Left ventricle myocardium inferior (tissue), 1 donor: ENCODE measurements around the gene SDHD. TPM values are rescaled to one million over a fixed set of nuclear protein-coding genes. Genes with fewer than 3 reads are reported as not detected.

Experiments used
- DNase-seq: peaks from one replicate; pipeline ENCODE4 v3.0.0-alpha.2; 2020
- H3K27ac ChIP-seq: fragments of 200-600 bp; replicated peaks from 2 replicates; pipeline ENCODE4 v1.8.0; 2021
- H3K27me3 ChIP-seq: fragments of 200-600 bp; 2 replicates; pipeline ENCODE4 v1.8.0; 2021; ENCODE audit warnings: low read depth
- H3K36me3 ChIP-seq: fragments of 200-600 bp; 2 replicates; pipeline ENCODE4 v1.8.0; 2021
- H3K4me1 ChIP-seq: fragments of 200-600 bp; 2 replicates; pipeline ENCODE4 v1.8.0; 2021
- H3K4me3 ChIP-seq: fragments of 200-600 bp; 2 replicates; pipeline ENCODE4 v1.8.0; 2021; ENCODE audit warnings: mild to moderate bottlenecking, moderate library complexity
- H3K9me3 ChIP-seq: fragments of 200-600 bp; replicated peaks from 2 replicates; pipeline ENCODE4 v1.8.0; 2021
- CTCF ChIP-seq: fragments of 200-600 bp; IDR thresholded peaks from 2 replicates; pipeline ENCODE4 v1.8.0; 2021; ENCODE audit warnings: antibody characterized with exemption, mild to moderate bottlenecking, borderline replicate concordance
- intact Hi-C: fragments of 100-400 bp; cut with micrococcal nuclease; formaldehyde crosslinking; loops from one replicate; pipeline ENCODE4 v1.11.0; 2022
- total RNA-seq: library from RNA; stranded (reverse); fragmentation: NEBNext Ultra II Directional; extraction: Animal tissue kit (Norgen Biotek cat#: 25700); gene quantifications from one replicate; pipeline ENCODE4 v1.2.1, GENCODE V29; 2021
- donor health status: DM: no; HTN: yes; CAD: no; lungs with severe emphysema.

Gene SDHD
- total RNA-seq, 1 donor from 2014 or later = 290 TPM

GRCh38 chr11:112058103-112058502 lies 28.6 kb upstream of the SDHD start:
- DNase-seq = no peak
- Histone ChIP-seq H3K27me3 (no peaks in the 10 kb centered on the region), H3K9me3 (no peaks in the 10 kb centered on the region), H3K4me3 (no peak overlapping the region), H3K4me1 (peaks cover 7% of the 10 kb centered on the region), H3K27ac (no peak overlapping the region), H3K36me3 (peaks cover 91% of the 10 kb centered on the region)
- no peak for TF ChIP-seq CTCF
- intact Hi-C loops = no loop called here

DNA sequence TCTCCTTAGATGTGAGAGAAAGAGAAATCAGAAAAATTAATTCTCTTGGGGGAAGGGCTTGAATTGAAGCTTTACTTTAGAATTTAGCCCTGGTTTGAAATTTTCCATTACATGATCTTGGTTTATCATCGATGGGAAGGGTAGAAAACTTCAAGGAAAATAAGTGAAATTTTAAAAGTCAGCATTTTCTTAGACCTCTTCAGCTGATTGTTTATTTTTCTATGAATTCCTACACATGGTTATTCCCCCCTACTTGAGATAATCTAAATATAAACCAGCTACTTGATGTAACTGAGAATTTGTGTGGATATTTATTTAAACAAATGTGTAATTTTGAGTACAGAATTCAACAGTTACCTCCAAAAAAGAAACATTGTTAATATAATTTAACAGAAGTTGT lies 23.8 kb upstream of the SDHD start:
- no peak overlapping the region for H3K4me3 ChIP-seq
- no peak for TF ChIP-seq CTCF
- no peak for DNase-seq
- H3K36me3 ChIP-seq = peaks cover 65% of the 10 kb centered on the region
- intact Hi-C loops = no loop called here
- no peak overlapping the region for H3K27ac ChIP-seq
- peaks cover 7% of the 10 kb centered on the region for H3K4me1 ChIP-seq
- H3K9me3 ChIP-seq = no peaks in the 10 kb centered on the region
- H3K27me3 ChIP-seq = no peaks in the 10 kb centered on the region

DNA sequence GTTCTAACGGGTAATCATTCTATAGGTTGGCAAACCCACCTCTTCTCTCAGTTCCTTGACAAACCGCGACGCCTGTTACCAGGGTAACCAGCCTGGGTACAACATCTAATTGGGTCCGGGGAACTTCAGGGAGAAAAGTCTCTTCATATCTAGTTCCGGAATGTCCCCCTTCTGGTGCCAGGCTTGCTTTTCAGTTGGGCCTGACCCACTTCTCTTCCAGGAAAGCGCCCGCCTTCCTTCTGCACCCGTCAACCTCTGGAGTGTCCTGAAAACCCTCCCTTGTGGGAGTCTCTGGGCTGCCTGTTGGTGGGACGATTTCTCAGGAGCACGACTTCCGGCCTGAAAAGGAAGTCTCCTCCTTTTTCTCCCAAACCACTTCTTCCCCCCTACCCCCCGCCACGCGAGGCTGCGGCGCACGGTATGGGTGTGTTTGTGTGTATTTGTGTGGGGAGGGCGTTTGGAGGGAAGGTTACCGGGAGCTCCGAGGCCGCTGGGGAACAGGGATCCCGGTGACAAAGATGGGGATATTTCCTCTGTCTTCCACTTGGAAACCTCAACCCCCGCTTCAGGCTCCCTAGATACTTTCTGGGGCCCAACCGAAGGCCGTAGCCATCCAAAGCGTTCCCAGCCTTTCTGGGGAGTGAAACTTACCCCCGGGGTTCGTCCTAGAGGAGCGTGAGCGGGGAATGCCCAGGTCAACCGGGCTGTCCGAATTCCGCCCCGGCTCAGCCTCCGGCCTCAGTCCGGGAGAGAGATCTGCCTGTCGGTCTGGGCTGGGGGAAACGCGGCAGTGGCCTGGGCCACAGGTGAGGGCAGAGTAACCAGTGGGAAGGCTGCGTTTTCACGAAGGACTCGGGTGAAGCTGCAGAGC lies 12.5 kb upstream of the SDHD start, which contains the start of the genes NKAPD1 and PIH1D2:
Gene NKAPD1 (plus strand): TSS at position 359 of the 871 bp plus-strand sequence. CDS start 1,276 bp downstream, outside the sequence.
Gene PIH1D2 (minus strand): TSS at position 77 of the 871 bp plus-strand sequence. CDS start 843 bp downstream, outside the sequence.
- Histone ChIP-seq H3K4me1 (peaks cover 40% of the 10 kb centered on the region), H3K27ac (peak within 1 kb of the TSS; percentile 93), H3K36me3 (peaks cover 38% of the 10 kb centered on the region), H3K9me3 (no peaks in the 10 kb centered on the region), H3K27me3 (no peaks in the 10 kb centered on the region), H3K4me3 (peak within 1 kb of the TSS; percentile 90)
- TF ChIP-seq CTCF = peak; percentile 24
- intact Hi-C loops = no loop called here
- DNase-seq = peak; percentile 67

DNA sequence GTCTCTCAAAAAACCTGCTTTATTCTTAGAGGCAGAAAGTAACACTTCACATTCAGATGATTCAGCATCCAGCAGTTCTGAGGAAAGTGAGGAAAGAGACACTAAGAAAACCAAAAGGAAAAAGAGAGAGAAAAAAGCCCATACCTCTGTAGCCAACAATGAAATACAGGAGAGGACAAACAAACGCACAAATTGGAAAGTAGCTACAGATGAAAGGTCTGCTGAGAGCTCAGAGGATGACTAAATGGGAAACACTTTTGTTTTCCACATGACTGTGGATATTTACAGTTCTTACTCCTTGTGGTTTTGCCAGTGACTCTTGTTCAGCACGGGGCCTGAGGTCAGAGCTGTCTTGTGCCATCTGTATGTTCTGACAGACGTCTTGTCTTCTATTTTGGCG lies 3.9 kb upstream of the SDHD start:
- Histone ChIP-seq H3K36me3 (peaks cover 74% of the 10 kb centered on the region), H3K9me3 (no peaks in the 10 kb centered on the region), H3K4me1 (peaks cover 59% of the 10 kb centered on the region), H3K27ac (peak overlapping the region; percentile 71), H3K27me3 (no peaks in the 10 kb centered on the region), H3K4me3 (no peak overlapping the region)
- intact Hi-C loops = no loop called here
- TF ChIP-seq CTCF = no peak
- DNase-seq = no peak

- intact Hi-C loops = no loop called here
- Histone ChIP-seq H3K9me3 (no peaks in the 10 kb centered on the region), H3K36me3 (peaks cover 74% of the 10 kb centered on the region), H3K27me3 (no peaks in the 10 kb centered on the region), H3K27ac (peak overlapping the region; percentile 92), H3K4me1 (peaks cover 91% of the 10 kb centered on the region), H3K4me3 (peak overlapping the region; percentile 92)
- DNase-seq = no peak
- TF ChIP-seq CTCF = no peak
These were observed 751 bp upstream of the SDHD start for GRCh38 chr11:112085822-112086421.
